ENCODE results near the gene DMRTC2. TPM values are rescaled to one million over a fixed set of nuclear protein-coding genes. Genes with fewer than 3 reads are reported as not detected.

Gene DMRTC2
- total and polyA plus RNA-seq, 2 of the 13 experiments (the other 11 are each of a cell fraction or from before 2014, with no cell fraction given) = not detected

DNA sequence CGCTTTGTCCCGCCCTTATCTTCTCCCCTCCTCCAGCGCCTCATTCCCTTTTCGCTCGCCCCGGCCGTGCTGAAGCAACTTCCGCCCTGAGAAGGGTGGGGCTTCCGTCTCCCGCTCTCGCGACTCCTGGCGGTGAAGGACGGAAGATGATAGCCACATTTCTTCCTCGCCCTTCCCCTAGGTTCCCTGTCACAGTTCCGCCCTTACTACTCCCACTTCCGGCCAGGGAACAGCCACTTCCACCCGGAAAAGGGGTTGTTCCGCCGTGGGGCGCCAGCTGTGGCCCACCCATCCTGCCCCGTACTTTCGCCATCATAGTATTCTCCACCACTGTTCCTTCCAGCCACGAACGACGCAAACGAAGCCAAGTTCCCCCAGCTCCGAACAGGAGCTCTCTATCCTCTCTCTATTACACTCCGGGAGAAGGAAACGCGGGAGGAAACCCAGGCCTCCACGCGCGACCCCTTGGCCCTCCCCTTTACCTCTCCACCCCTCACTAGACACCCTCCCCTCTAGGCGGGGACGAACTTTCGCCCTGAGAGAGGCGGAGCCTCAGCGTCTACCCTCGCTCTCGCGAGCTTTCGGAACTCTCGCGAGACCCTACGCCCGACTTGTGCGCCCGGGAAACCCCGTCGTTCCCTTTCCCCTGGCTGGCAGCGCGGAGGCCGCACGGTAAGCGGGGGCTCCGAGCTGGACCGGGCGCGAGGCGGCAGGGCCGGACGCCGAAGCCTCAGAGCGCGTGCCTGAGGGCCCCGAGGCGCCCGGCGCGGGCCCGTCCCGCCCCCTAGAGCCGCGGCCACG lies 15.0 kb downstream of the DMRTC2 start, which contains the start of gene RPS19 (continued):
- TF ChIP-seq PLRG1 (conservative IDR thresholded peaks at IDR 0.05) (no peak), DNMT3B (CRISPR knock-in tag; conservative IDR thresholded peaks at IDR 0.05) (no peak), ZFP36L1 (CRISPR knock-in tag; IDR thresholded peaks at IDR 0.05) (peak; percentile 53; the same call in 1 of the 2 replicates), HIC2 (CRISPR knock-in tag; IDR thresholded peaks at IDR 0.05; ENCODE audit: low read depth) (no peak), MAFF (IDR thresholded peaks at IDR 0.05; ENCODE audit: low read depth, low read length) (no peak), KAT8 (CRISPR knock-in tag; IDR thresholded peaks at IDR 0.05) (peak; percentile 96), KDM5A (IDR thresholded peaks at IDR 0.05; ENCODE audit: borderline replicate concordance, low read length) (peak; percentile 77; the same call in 1 of the 2 replicates), ZNF879 (CRISPR knock-in tag; IDR thresholded peaks at IDR 0.05) (no peak), POLR2AphosphoS5 (IDR thresholded peaks at IDR 0.05; ENCODE audit: low read depth, low read length) (peak; percentile 94), SALL2 (CRISPR knock-in tag; IDR thresholded peaks at IDR 0.05) (no peak; the same call in 1 of the 2 replicates), ZNF44 (CRISPR knock-in tag; IDR thresholded peaks at IDR 0.05) (no peak), TCF7L2 (IDR thresholded peaks at IDR 0.05; ENCODE audit: low read depth, low read length) (no peak), ZNF562 (CRISPR knock-in tag; IDR thresholded peaks at IDR 0.05; ENCODE audit: borderline replicate concordance) (no peak), ZNF205 (CRISPR knock-in tag; IDR thresholded peaks at IDR 0.05) (no peak; the same call in 1 of the 2 replicates), CHD4 (IDR thresholded peaks at IDR 0.05; ENCODE audit: borderline replicate concordance, low read length) (peak; percentile 79; the same call in 1 of the 2 replicates), ZNF780A (CRISPR knock-in tag; IDR thresholded peaks at IDR 0.05) (no peak), ZNF883 (CRISPR knock-in tag; IDR thresholded peaks at IDR 0.05; ENCODE audit: not compliant biosample characterization) (peak; percentile 43), ZNF644 (CRISPR knock-in tag; IDR thresholded peaks at IDR 0.05; ENCODE audit: low read depth) (no peak), ZHX1 (CRISPR knock-in tag; IDR thresholded peaks at IDR 0.05; ENCODE audit: low read depth) (peak; percentile 10; the same call in 1 of the 2 replicates)
- TF ChIP-seq, protein P1, sequence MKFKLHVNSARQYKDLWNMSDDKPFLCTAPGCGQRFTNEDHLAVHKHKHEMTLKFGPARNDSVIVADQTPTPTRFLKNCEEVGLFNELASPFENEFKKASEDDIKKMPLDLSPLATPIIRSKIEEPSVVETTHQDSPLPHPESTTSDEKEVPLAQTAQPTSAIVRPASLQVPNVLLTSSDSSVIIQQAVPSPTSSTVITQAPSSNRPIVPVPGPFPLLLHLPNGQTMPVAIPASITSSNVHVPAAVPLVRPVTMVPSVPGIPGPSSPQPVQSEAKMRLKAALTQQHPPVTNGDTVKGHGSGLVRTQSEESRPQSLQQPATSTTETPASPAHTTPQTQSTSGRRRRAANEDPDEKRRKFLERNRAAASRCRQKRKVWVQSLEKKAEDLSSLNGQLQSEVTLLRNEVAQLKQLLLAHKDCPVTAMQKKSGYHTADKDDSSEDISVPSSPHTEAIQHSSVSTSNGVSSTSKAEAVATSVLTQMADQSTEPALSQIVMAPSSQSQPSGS (CRISPR knock-in tag; IDR thresholded peaks at IDR 0.05) = peak; percentile 57; the same call in 1 of the 2 replicates
- TF ChIP-seq, protein P2, sequence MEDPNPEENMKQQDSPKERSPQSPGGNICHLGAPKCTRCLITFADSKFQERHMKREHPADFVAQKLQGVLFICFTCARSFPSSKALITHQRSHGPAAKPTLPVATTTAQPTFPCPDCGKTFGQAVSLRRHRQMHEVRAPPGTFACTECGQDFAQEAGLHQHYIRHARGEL (CRISPR knock-in tag; IDR thresholded peaks at IDR 0.05) = no peak
